A673 (cell line): ENCODE measurements around the gene MYRIP.

Experiments
- EZH2 ChIP-seq: fragments of 200-600 bp; sonication (generic); IDR thresholded peaks from 2 replicates; pipeline ENCODE4 v1.6.1; 2017; ENCODE audit warnings: borderline replicate concordance, low read depth, mild to moderate bottlenecking, mixed read lengths, antibody characterized with exemption, low read length; ENCODE audit not compliant: poor library complexity, severe bottlenecking
- TF ChIP-seq, protein P1 (sequence below): fragments of 300-800, 200-600 bp; sonication (generic); conservative IDR thresholded peaks from 2 replicates; pipeline ENCODE4 v1.5.1; 2017; ENCODE audit warnings: low read depth, mild to moderate bottlenecking, antibody characterized with exemption, low read length, moderate library complexity, mixed read lengths

DNA sequence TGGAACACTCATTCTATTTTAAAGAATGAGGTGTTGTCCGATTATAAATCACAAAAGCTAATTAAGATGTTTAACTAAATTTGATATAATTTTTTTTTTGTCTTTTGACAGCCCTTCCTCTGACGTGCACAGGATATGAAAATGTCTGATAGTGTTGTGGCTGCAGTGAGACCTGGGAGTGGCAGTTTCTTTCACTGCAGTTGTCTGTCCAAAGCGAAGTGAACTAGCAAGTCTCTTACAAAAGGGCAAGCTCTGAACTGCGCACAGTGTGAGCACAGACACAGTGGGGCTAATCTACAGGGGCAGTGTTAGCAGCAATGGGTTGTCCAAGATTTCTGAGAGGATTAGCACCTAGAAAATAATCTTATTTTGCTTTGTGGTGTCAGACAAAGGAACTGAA lies 29.1 kb upstream of the MYRIP start:
- TF ChIP-seq, protein P1, sequence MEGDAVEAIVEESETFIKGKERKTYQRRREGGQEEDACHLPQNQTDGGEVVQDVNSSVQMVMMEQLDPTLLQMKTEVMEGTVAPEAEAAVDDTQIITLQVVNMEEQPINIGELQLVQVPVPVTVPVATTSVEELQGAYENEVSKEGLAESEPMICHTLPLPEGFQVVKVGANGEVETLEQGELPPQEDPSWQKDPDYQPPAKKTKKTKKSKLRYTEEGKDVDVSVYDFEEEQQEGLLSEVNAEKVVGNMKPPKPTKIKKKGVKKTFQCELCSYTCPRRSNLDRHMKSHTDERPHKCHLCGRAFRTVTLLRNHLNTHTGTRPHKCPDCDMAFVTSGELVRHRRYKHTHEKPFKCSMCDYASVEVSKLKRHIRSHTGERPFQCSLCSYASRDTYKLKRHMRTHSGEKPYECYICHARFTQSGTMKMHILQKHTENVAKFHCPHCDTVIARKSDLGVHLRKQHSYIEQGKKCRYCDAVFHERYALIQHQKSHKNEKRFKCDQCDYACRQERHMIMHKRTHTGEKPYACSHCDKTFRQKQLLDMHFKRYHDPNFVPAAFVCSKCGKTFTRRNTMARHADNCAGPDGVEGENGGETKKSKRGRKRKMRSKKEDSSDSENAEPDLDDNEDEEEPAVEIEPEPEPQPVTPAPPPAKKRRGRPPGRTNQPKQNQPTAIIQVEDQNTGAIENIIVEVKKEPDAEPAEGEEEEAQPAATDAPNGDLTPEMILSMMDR: no peak
- TF ChIP-seq EZH2: no peak
